Activated CD8-positive, alpha-beta T cell treated with anti-CD3 and anti-CD28 coated beads, Interleukin-2, amount 10 ng/mL, durations not matched to agents 7 days and 5 days (primary cell): ENCODE measurements around the gene GNB5. TPM values are rescaled to one million over a fixed set of nuclear protein-coding genes. Genes with fewer than 3 reads are reported as not detected.
A peak's percentile ranks its signal among the peaks of the same experiment; 100 is the strongest.

ENCODE experiments used
- ATAC-seq: fragments of 150-1000 bp; cut with Tn5 transposase; one replicate; pipeline ENCODE4 v1.10.0; 2021; ENCODE audit warnings: moderate library complexity
- CTCF ChIA-PET: fragments of 350-600 bp; sonication (Branson Sonifier 250); formaldehyde crosslinking; loops from one replicate; lab custom pipeline; 2021; ENCODE audit warnings: antibody characterized with exemption; lab: Charles Lee
- POLR2A ChIA-PET: fragments of 350-600 bp; sonication (Branson Sonifier 250); formaldehyde crosslinking; loops from one replicate; lab custom pipeline; 2021; ENCODE audit warnings: antibody characterized with exemption; lab: Charles Lee
- DNase-seq: peaks from one replicate; pipeline ENCODE4 v3.0.0-alpha.2; 2020
- H3K27ac Mint-ChIP-seq: one replicate; pipeline ENCODE4 v1.8.0; 2021; ENCODE audit warnings: mild to moderate bottlenecking, mixed read lengths
- H3K27me3 Mint-ChIP-seq: one replicate; pipeline ENCODE4 v1.8.0; 2021; ENCODE audit warnings: low read depth, mixed read lengths
- H3K36me3 Mint-ChIP-seq: one replicate; pipeline ENCODE4 v1.8.0; 2021; ENCODE audit warnings: low read depth, mixed read lengths
- H3K4me1 Mint-ChIP-seq: one replicate; pipeline ENCODE4 v1.8.0; 2021; ENCODE audit warnings: low read depth, mixed read lengths
- H3K4me3 Mint-ChIP-seq: one replicate; pipeline ENCODE4 v1.8.0; 2021; ENCODE audit warnings: mild to moderate bottlenecking, mixed read lengths
- H3K9me3 Mint-ChIP-seq: one replicate; pipeline ENCODE4 v1.8.0; 2022; ENCODE audit warnings: mixed read lengths; ENCODE audit not compliant: insufficient read depth
- total RNA-seq, 2 experiments: library from RNA; stranded (reverse); gene quantifications; one replicate each; pipeline ENCODE4 v1.2.3, GENCODE V29; 2021

GNB5 gene
- total RNA-seq, 2 experiments from 2014 or later: 33.8 to 37.0 TPM

GRCh38 chr15:52069559-52069958 is 121.6 kb downstream of the GNB5 start:
- peak; percentile 16 for DNase-seq
- no peak for ATAC-seq
- Mint-ChIP-seq H3K4me3 (no peak overlapping the region), H3K4me1 (peaks cover 14% of the 10 kb centered on the region), H3K27ac (no peak overlapping the region), H3K9me3 (no peaks in the 10 kb centered on the region), H3K36me3 (peaks cover 10% of the 10 kb centered on the region), H3K27me3 (peaks cover 3% of the 10 kb centered on the region)
- POLR2A ChIA-PET: interaction anchor here (1.0 kb wide), 1 partner anchor 11 kb away, joined by 4 read pairs; no protein-coding TSS in a partner anchor
- CTCF ChIA-PET: interaction anchor here (1.0 to 4.8 kb wide), 6 partner anchors 10 to 89 kb away, joined by 4 to 58 read pairs (median 5); no protein-coding TSS in a partner anchor

- no peak overlapping the region for H3K4me3 Mint-ChIP-seq
- H3K36me3 Mint-ChIP-seq: peaks cover 23% of the 10 kb centered on the region
- H3K9me3 Mint-ChIP-seq: no peaks in the 10 kb centered on the region
- ChIA-PET CTCF (interaction anchor here (1.5 to 4.8 kb wide), 3 partner anchors 11 to 141 kb away, joined by 6 to 58 read pairs (median 7); no protein-coding TSS in a partner anchor), POLR2A (interaction anchor here (0.6 kb wide), 1 partner anchor 16 kb away, joined by 3 read pairs; no protein-coding TSS in a partner anchor)
- ATAC-seq (no peak), DNase-seq (no peak)
- H3K27ac Mint-ChIP-seq: no peak overlapping the region
- H3K4me1 Mint-ChIP-seq: peaks cover 14% of the 10 kb centered on the region
- H3K27me3 Mint-ChIP-seq: peaks cover 3% of the 10 kb centered on the region
Measured at GRCh38 chr15:52068004-52068615, 123.1 kb downstream of the GNB5 start.

- H3K27me3 Mint-ChIP-seq: peaks cover 3% of the 10 kb centered on the region
- ChIA-PET POLR2A (interaction anchor here (0.9 kb wide), 1 partner anchor 9 kb away, joined by 3 read pairs; no protein-coding TSS in a partner anchor), CTCF (interaction anchor here (1.0 to 4.8 kb wide), 5 partner anchors 9 to 141 kb away, joined by 4 to 58 read pairs (median 6); no protein-coding TSS in a partner anchor)
- no peaks in the 10 kb centered on the region for H3K9me3 Mint-ChIP-seq
- DNase-seq (no peak), ATAC-seq (no peak)
- H3K36me3 Mint-ChIP-seq: peaks cover 27% of the 10 kb centered on the region
- peaks cover 14% of the 10 kb centered on the region for H3K4me1 Mint-ChIP-seq
- no peak overlapping the region for H3K27ac Mint-ChIP-seq
- H3K4me3 Mint-ChIP-seq: no peak overlapping the region
Measured at GRCh38 chr15:52067545-52067926, 123.7 kb downstream of the GNB5 start.

- peaks cover 3% of the 10 kb centered on the region for H3K27me3 Mint-ChIP-seq
- ChIA-PET POLR2A (interaction anchor here (0.9 to 1.2 kb wide), 2 partner anchors 9 to 47 kb away, joined by 3 read pairs; no protein-coding TSS in a partner anchor), CTCF (interaction anchor here (0.6 to 4.8 kb wide), 8 partner anchors 9 to 142 kb away, joined by 3 to 58 read pairs (median 4); no protein-coding TSS in a partner anchor)
- peak overlapping the region; percentile 68 for H3K27ac Mint-ChIP-seq
- no peak overlapping the region for H3K4me3 Mint-ChIP-seq
- H3K9me3 Mint-ChIP-seq: no peaks in the 10 kb centered on the region
- H3K4me1 Mint-ChIP-seq: peaks cover 14% of the 10 kb centered on the region
- DNase-seq: no peak
- peaks cover 27% of the 10 kb centered on the region for H3K36me3 Mint-ChIP-seq
- no peak for ATAC-seq
Measured at GRCh38 chr15:52066842-52067544, 124.2 kb downstream of the GNB5 start.

Other genes with a start within 250 kb of the GNB5 start
- gene LEO1, start 219.6 kb downstream of the GNB5 start, total RNA-seq: 10 to 100 TPM; 30.3 to 33.4 TPM
- gene MAPK6, start 172.2 kb downstream of the GNB5 start, total RNA-seq: 10 to 100 TPM; 26.5 to 31.8 TPM
- under 1 TPM in 1 of 2 experiments, not detected in 1; 0.26 TPM for gene BCL2L10, start 78.6 kb downstream of the GNB5 start, total RNA-seq
- gene MYO5C, start 104.4 kb upstream of the GNB5 start, total RNA-seq: 1 to 10 TPM; 2.5 to 3.2 TPM